Upper lobe of left lung (tissue), 4 donors: ENCODE measurements around the gene KRTAP9-4.

Experiments used
- EP300 ChIP-seq, 4 donors: sonication (generic); formaldehyde crosslinking; IDR thresholded peaks; one replicate each; pipeline ENCODE4 v1.5.1; 2017; ENCODE audit warnings: antibody characterized with exemption in 4 of 4, control low read depth in 2 of 4
- POLR2A ChIP-seq, 4 donors: fragments of 450-650 bp; IDR thresholded peaks; one replicate each; pipeline ENCODE4 v1.5.1; 2016 to 2017; ENCODE audit warnings: antibody characterized with exemption in 4 of 4, mild to moderate bottlenecking in 2 of 4
- POLR2AphosphoS5 ChIP-seq, 2 donors: sonication (generic); formaldehyde crosslinking; IDR thresholded peaks; one replicate each; pipeline ENCODE4 v1.5.1; 2017; ENCODE audit warnings: antibody characterized with exemption in 2 of 2
- TF ChIP-seq, protein P1 (sequence below), 6 experiments: fragments of 450-650 bp in 4 of 6; fragments of 200-600 bp in 2 of 6; sonication (generic) in 2 of 6; IDR thresholded peaks; one replicate each; pipeline ENCODE4 v1.5.1; 2016 to 2019; ENCODE audit warnings: antibody characterized with exemption in 6 of 6

- TF ChIP-seq, protein P1, sequence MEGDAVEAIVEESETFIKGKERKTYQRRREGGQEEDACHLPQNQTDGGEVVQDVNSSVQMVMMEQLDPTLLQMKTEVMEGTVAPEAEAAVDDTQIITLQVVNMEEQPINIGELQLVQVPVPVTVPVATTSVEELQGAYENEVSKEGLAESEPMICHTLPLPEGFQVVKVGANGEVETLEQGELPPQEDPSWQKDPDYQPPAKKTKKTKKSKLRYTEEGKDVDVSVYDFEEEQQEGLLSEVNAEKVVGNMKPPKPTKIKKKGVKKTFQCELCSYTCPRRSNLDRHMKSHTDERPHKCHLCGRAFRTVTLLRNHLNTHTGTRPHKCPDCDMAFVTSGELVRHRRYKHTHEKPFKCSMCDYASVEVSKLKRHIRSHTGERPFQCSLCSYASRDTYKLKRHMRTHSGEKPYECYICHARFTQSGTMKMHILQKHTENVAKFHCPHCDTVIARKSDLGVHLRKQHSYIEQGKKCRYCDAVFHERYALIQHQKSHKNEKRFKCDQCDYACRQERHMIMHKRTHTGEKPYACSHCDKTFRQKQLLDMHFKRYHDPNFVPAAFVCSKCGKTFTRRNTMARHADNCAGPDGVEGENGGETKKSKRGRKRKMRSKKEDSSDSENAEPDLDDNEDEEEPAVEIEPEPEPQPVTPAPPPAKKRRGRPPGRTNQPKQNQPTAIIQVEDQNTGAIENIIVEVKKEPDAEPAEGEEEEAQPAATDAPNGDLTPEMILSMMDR (IDR thresholded peaks at IDR 0.05), result no peak
- no peak for TF ChIP-seq POLR2AphosphoS5 (IDR thresholded peaks at IDR 0.05)
- TF ChIP-seq EP300 (IDR thresholded peaks at IDR 0.05), result no peak
- TF ChIP-seq POLR2A (IDR thresholded peaks at IDR 0.05), result no peak
Observed at GRCh38 chr17:41271858-41272257, 22.4 kb downstream of the KRTAP9-4 start.
